Lung (tissue), 12 donors: Measurements from ENCODE around the gene IRF5. TPM values are rescaled to one million over a fixed set of nuclear protein-coding genes. Genes with fewer than 3 reads are reported as not detected.

Experiments used
- ATAC-seq: fragments of 200-7000 bp; cut with Tn5 transposase; one replicate; pipeline ENCODE4 v1.9.1; 2020; ENCODE audit warnings: moderate number of reproducible peaks; ENCODE audit not compliant: insufficient read depth, low FRiP score
- DNase-seq, 3 donors: peaks; one replicate each; pipeline ENCODE4 v3.0.0-alpha.2; 2013 to 2017
- H3K27ac ChIP-seq, 2 donors: one replicate each; pipeline ENCODE4 v1.5.1; 2013; ENCODE audit warnings: mild to moderate bottlenecking in 2 of 2, moderate library complexity in 2 of 2, control low read depth in 1 of 2, inconsistent platforms in 1 of 2, low read depth in 1 of 2, low read length in 1 of 2
- H3K27me3 ChIP-seq, 3 donors: one replicate each; pipeline ENCODE4 v1.5.1; 2013; ENCODE audit warnings: low read length in 2 of 3; ENCODE audit not compliant: control insufficient read depth in 3 of 3, insufficient read depth in 3 of 3
- H3K36me3 ChIP-seq, 4 donors: one replicate each; pipeline ENCODE4 v1.5.1; 2013; ENCODE audit warnings: low read length in 4 of 4, mild to moderate bottlenecking in 1 of 4, moderate library complexity in 1 of 4; ENCODE audit not compliant: control insufficient read depth in 4 of 4, insufficient read depth in 4 of 4
- H3K4me1 ChIP-seq, 5 donors: one replicate each; pipeline ENCODE4 v1.5.1; 2013; ENCODE audit warnings: low read length in 5 of 5, mild to moderate bottlenecking in 2 of 5, moderate library complexity in 1 of 5; ENCODE audit not compliant: control insufficient read depth in 5 of 5, insufficient read depth in 5 of 5
- H3K4me3 ChIP-seq: one replicate; pipeline ENCODE4 v1.5.1; 2013; ENCODE audit warnings: mild to moderate bottlenecking, control low read depth, moderate library complexity
- H3K9ac ChIP-seq, 2 donors: one replicate each; pipeline ENCODE4 v1.5.1; 2013; ENCODE audit warnings: low read length in 2 of 2, control low read depth in 1 of 2; ENCODE audit not compliant: insufficient read depth in 1 of 2
- H3K9me3 ChIP-seq, 4 donors: one replicate each; pipeline ENCODE4 v1.5.1; 2013; ENCODE audit warnings: low read length in 3 of 4, mild to moderate bottlenecking in 1 of 4, moderate library complexity in 1 of 4; ENCODE audit not compliant: control insufficient read depth in 4 of 4, insufficient read depth in 3 of 4
- WGBS, 2 donors: extraction: QIAGEN DNeasy Blood & Tissue Kit; methylation state at CpG; one replicate each; pipeline ENCODE4 v1.1.7; 2013; 5-methylcytosine and 5-hydroxymethylcytosine counted together
- polyA plus RNA-seq, 2 donors: library from polyadenylated mRNA; stranded (reverse); fragments of 200-250 nt; gene quantifications; one replicate each; pipeline ENCODE4 v1.2.1, GENCODE V29; 2013
- total RNA-seq, 2 donors: library from RNA; depleted of rRNA in 1 of 2; stranded (reverse); fragments of >200 nt in 1 of 2; gene quantifications; one replicate each; pipeline ENCODE4 v1.2.1, GENCODE V29; 2014 to 2021
- TF ChIP-seq, protein P1 (sequence below): IDR thresholded peaks from 2 replicates; pipeline ENCODE4 v1.5.1; 2012; ENCODE audit warnings: mild to moderate bottlenecking; ENCODE audit errors: control extremely low read depth, extremely low read depth
- donor health status: control.
- donor health status: control.
- donor health status: Bipolar disorder and iron deficiency.
- donor health status: healthy.
- donor health status: DM: yes; HTN: yes; CAD: no.

IRF5 gene
- total and polyA plus RNA-seq, 4 donors, result 6.0 to 34.1 (median 24.2) TPM

DNA sequence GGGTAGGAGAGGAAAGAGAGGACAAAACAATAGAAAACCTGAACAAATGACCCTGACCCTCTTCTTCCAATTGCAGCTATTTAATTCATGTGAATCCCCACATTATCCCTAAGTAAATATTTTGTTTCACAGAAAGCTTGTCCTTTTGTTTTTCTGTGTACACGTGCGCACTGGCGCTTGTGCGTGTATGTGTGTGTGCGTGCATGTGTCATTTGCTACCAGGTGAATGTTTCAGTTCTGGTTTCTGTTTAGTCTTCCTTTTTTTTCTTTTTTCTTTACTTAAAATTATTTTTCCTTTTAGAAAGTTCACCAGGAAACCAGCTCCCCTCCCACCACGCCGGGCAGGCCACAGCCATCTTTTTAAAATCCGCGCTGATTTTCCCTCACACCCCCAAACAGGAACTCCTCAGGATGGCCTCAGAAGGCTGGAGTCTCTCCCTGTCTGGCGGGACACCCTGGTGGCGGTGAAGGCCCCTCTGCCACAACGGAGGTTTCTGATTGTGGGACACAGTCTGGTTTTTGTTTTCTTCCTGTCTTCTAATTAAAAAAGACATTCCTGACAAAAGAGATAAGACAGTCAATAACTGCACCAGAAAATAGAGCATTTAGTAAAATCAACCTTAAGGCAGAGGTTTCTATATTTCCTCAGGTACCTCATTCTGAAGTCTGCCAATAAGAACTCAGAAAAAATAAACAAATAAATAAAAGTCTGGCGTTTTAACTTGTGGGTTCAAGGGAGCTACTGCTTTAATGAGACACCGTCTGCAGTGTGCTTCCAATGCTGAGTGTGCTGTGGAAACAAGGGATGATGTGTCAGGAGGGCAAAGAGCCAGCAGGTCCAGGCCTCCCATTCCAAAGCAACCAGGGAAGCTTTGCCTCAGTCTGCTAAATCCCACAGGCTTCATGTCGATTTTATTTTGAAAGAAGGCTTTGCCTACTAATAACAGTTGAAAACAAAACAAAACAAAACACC, 17.4 kb downstream of the IRF5 start:
- no peak overlapping the region for H3K4me3 ChIP-seq
- H3K36me3 ChIP-seq, result peaks cover 7 to 26% (median 21%) of the 10 kb centered on the region in 4 donors
- no peaks in the 10 kb centered on the region for H3K27me3 ChIP-seq
- ATAC-seq (no peak), DNase-seq (no peak)
- H3K27ac ChIP-seq, result no peak overlapping the region
- H3K9me3 ChIP-seq, result no peaks in the 10 kb centered on the region
- TF ChIP-seq, protein P1, sequence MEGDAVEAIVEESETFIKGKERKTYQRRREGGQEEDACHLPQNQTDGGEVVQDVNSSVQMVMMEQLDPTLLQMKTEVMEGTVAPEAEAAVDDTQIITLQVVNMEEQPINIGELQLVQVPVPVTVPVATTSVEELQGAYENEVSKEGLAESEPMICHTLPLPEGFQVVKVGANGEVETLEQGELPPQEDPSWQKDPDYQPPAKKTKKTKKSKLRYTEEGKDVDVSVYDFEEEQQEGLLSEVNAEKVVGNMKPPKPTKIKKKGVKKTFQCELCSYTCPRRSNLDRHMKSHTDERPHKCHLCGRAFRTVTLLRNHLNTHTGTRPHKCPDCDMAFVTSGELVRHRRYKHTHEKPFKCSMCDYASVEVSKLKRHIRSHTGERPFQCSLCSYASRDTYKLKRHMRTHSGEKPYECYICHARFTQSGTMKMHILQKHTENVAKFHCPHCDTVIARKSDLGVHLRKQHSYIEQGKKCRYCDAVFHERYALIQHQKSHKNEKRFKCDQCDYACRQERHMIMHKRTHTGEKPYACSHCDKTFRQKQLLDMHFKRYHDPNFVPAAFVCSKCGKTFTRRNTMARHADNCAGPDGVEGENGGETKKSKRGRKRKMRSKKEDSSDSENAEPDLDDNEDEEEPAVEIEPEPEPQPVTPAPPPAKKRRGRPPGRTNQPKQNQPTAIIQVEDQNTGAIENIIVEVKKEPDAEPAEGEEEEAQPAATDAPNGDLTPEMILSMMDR, result no peak
- H3K4me1 ChIP-seq, result no peaks in the 10 kb centered on the region
- H3K9ac ChIP-seq, result no peak overlapping the region
- 68 to 79% methylated on average over 15 of the region's 15 CpGs for WGBS, 2 donors

DNA sequence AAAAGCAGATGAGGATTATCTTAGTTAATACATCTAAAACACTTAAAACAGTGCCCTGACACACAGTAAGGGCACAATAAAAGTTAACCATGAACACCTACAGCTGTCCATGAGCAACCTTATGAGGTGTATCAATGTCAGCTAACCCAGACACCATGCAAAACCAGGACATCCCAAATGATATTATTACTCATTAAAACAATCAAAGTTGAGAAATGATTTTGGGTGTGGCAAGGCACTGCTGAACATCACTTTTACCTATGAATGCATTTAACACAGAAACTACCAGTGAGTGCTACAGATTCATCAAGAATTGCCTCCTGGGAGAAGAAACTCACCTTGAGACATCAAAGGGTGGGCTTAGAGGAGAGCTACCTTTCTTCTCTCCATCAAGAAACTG, 18.3 kb downstream of the IRF5 start:
- no peak for ATAC-seq
- TF ChIP-seq, protein P1, result no peak
- DNase-seq, result no peak
- Histone ChIP-seq H3K9me3 (no peaks in the 10 kb centered on the region), H3K27ac (no peak overlapping the region), H3K36me3 (peaks cover 7 to 26% (median 21%) of the 10 kb centered on the region in 4 donors), H3K4me1 (no peaks in the 10 kb centered on the region), H3K4me3 (no peak overlapping the region), H3K27me3 (no peaks in the 10 kb centered on the region), H3K9ac (no peak overlapping the region)

DNA sequence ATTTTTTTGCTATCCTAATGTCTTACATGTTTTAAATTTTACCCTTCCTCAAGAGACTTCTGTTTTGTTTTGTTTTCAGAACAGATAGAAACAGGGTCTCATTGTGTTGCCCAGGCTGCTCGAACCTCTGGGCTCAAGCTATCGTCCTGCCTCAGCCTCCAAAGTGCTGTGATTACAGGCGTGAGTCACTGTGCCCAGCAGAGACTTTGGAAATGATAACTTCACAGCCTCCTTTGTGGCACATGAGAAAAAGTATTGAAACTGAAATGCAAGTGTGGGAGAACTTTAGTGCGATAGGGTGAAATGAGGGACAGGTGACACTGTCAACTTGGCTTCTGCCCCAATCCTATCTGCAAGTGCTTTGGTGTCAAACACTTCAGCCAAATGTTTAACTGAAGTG, 21.6 kb downstream of the IRF5 start:
- ATAC-seq, result no peak
- Histone ChIP-seq H3K27me3 (no peaks in the 10 kb centered on the region), H3K27ac (no peak overlapping the region), H3K4me1 (no peaks in the 10 kb centered on the region), H3K4me3 (no peak overlapping the region), H3K36me3 (peaks cover 11 to 25% (median 21%) of the 10 kb centered on the region in 4 donors), H3K9me3 (no peaks in the 10 kb centered on the region), H3K9ac (no peak overlapping the region)
- DNase-seq, result no peak
- 83 to 97% methylated on average over 4 of the region's 4 CpGs for WGBS, 2 donors
- TF ChIP-seq, protein P1, result no peak
